Measurements from ENCODE around the gene MALAT1.

The MALAT1 gene

DNA sequence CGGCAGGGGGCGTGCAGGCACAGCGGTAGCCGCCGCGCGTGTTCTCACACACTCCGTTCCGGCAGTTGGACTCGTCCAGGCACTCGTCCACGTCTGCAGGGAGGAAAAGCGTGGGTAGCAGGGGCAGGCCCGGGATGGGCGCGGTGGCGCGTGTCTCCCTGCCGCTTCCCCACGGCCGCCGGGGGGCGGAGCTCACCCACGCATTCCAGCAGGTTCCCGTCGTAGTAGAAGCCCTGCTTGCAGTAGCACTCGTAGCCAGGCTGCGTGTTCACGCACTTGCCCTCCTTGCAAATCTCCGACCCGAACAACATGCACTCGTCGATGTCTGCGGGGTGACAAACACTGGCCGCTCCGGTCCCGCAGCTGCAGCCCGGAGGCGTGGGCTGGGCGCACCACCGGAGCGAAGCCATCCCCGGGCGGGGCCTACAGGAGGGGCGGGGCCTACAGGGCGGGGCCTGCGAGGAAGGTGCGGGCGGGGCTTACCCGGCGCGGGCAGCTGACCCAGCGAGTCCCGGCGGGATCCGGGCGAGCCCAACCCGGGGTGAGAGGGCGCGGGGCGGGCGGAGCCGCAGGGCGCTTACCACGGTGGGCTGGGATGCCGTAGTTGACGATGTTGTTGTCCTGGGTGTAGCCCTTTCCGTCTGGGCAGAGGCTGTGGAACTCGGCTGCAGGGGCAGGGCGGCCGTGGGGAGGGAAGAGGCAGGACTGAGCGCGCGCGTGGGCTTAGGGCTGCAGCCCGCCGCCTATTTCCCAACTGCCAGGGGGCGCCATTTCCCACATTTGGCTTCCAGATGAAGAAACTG lies 41.6 kb downstream of the MALAT1 start:
- peak; percentile 80 for DNase-seq

- DNase-seq = no peak
These were observed 42.5 kb downstream of the MALAT1 start for GRCh38 chr11:65541093-65541982.

GRCh38 chr11:65542738-65543390 lies 44.0 kb downstream of the MALAT1 start:
- DNase-seq = no peak

DNA sequence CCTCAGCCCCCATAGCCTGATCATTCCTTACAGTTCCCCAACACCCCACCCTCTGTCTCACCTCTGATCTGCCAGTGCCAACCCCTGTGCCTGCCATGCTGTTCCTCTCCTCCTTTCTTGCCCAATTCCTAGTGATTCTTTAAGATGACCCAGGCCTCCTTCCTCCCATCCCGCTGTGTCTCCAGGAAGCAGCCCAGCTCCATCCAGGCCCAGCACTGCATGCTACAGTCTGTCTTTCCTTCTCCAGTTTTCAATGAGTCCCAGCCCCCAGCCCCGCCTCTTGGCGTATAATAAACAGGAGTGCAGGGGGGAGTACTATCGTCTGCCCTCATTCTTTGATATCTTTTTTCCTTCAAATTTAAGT lies 47.0 kb downstream of the MALAT1 start:
- DNase-seq = no peak

DNA sequence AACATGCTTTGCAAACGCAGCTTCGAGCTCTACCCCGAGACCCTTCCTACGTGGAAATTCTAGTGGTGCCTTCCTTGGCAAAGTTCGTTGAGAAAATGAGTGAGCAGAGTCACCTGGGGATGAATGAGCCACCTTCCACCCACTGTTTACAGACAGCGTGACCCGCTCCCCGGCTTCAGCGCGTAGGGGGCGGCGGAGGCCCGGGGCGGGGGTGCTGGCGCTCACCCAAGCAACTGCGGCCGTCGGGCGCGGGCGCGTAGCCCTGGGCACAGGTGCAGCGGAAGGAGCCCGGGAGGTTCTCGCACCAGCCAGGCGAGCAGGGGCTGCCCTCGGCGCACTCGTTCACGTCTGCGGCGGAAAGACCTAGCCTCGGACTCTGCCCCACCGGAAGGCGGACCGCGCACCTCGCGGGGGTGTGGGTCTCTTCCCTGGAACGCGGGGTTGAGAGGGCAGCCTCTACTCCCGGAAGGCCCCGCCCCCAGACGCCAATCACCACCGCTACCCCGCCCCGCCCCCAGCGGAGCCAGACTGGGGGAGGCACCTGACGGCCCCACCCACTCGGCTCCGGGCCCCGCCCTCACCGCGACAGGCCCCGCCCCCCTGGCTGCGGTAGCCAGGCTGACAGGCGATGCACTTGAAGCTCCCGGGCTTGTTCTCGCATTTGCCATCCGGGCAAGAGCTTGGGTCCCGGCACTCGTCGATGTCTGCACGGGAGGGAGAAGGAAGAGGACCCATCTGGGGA lies 47.5 kb downstream of the MALAT1 start:
- DNase-seq = peak; percentile 64

DNA sequence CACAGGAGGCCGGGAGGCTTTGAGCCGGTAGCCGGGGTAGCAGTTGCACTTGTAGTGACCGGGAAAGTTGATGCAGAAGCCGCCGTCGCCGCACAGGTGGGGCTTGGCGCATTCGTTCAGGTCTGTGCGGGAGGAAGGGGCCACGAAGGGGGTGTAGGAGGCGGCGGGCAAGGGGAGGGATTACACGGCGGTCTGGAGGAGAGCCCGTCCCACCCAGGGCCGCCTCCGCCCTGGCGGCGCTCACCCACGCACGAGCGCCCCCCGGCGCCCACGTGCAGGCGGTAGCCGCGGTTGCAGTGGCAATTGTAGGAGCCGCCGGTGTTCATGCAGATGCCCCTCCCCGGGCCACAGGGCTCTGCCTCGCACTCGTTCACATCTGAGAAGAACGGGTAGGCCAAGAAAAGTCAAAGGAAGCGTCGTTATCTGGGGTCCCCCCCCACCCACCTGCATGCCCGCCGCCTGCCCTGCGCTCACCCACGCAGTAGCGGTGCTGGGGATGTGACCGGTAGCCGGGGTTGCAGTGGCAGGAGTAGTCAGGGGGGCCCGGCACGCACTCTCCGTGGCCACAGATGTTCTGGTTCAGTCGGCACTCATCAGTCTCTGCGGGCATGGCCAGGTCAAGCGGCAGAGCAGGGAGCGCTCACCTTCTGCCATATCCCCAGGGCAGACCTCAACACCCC lies 48.7 kb downstream of the MALAT1 start:
- DNase-seq = no peak

DNA sequence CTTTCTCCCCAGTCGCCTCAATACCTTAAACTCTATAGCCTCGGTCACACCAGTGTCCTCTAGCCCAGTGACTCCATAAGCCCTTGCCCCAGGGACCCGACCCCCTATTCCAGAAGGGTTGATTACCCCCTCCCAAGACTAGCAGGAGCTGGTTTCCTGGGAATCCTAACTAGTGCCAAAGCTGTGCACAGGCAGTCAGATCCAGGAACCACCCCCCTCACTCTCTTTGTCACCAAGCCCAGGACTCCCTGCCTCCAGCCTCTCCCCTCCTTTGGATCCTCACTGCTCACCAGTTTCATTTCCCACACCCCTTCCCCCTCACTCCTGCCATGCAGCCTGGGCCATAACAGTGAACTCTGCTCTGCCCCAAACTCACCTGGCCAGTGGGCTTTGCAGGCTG lies 49.5 kb downstream of the MALAT1 start:
- no peak for DNase-seq

DNA sequence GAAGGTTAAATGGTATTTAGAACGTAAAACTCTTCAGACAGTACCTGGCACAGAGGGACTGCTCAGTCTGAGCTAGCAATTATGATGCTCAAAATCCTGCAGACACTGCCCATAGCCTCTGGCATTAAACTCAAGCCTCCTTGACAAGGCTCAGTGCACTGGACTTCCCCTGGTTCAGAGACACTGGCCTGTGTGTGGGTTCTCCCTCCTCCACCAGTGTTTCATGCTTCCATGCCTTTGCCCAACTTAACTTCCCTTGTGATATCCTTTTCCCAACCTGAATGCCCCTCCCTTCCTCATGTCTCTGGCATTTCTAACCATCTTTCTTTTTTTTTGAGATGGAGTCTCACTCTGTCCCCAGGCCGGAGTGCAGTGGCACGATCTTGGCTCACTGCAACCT lies 50.3 kb downstream of the MALAT1 start:
- no peak for DNase-seq

- peak; percentile 59 for DNase-seq
These were observed 52.9 kb downstream of the MALAT1 start for GRCh38 chr11:65551572-65552387.

DNA sequence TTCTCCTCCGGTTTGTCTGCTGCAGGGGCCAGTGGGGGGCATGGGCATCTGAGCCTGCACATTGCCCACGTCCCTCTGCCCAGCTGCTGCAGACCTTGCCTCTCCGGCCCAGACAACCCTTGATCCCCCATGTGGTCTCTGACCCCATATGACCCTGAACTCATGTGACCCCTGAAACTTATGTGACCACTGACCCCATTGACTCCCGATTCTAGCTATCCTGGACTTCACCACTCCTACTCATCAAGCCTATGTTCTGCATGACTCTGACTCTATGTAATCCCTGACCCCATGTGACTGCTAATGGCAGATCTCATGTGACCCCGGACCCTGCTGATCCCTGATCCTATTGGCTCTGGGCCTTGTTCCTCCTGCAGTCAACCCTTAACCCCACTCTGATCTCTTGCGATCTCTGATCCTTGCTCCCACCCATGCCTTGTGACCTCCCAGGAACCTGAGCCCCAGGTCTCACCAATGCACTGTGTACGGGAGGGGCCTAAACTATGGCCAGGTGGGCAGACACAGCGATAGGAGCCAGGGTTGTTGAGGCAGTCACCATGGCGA lies 53.6 kb downstream of the MALAT1 start:
- DNase-seq = no peak

DNA sequence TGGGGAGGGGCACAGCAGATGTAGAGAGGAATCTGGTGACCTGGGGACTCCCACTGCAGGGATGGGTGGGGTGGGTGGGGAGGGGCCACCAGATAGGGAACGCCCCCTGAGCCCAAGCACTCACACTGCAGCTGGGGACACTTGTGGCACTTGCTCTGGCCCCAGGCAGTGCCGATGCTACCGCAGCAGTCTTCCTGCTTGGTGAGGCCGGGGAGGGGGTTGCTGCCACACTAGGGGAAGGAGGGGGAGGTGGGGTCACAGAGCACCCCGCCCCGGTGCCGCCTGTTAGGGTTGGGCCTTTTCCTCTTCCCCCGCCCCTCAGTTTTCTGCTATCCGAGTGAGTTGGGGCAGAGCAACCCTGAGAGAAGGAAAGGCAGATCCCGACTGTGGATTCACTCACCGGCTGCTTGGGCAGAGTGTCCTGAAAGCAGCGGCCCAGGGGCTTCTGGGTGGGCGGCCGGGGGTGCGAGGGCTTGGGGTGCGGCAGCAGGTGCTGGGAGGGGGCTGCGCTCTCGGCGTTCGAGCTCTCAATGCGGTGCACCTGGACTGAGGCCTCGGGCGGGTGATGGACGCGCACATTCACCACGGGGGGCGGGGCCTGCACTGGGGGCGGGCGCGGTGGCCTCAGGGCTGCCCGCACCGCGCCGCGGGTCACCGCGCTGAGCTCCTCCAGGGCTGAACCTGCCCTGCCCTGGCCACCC lies 54.6 kb downstream of the MALAT1 start:
- DNase-seq = peak; percentile 59

DNA sequence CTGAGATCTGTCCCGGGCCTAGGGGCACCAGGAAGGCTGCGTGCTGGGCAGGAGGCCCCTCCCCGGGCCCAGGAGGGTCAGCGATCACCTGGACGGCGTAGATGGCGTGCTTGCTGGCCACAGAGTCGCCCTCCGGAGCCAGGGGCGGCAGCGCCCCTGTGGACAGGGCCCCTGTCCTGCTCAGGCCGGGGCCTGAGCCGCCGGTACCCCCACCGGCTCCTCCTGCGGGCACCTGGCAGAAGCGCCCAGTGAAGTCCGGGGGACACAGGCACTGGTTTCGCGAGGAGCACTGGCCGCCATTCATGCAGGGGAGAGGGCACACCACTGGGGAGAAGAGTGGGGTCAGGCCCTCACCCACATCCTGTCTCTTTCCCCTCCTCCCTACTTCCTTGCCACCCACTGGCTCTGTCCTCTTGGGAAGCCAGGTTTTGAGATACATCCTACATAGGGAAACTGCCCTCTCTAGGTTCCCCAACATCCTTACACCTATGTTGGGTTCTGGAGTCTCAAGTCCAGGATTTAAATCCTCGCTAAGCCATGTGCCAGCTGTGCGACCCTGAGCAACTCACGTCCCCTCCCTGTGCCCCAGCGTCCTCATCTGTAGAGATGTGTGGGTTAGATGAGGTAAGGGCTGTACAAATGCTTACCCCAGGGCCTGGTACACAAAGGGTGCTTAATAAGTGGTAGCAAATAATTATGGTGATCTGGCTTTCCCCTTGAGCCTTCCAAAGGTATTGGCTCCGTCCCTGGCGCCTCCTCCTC lies 55.4 kb downstream of the MALAT1 start:
- DNase-seq = no peak

DNA sequence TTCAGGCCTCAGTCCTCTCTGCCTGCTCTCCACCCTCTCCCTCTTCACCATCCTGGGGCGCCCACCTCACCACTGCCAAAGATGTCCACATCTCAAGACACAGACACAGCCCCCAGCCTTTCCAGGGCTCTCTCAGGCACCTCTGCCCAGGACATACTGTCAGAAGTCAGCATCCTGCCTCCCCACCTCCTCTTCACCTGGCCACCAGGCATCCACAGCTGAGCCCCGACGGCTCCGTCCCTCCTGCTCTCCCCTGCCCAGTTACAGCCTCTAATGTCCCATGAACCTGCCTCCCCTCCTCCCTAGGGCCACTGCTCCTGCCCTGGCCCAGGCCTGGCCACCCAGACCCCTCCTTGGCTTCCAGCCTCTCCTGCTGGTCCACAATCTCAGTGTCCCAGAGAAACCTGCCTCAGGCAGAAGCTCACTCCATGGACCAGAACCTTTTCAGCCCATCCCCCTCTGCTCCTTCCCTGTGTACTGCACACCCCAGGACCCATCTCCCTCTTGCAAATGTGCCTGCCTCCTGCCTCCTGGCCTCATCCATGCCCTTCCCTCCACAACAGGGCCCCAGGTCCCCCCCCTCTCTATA lies 56.1 kb downstream of the MALAT1 start:
- DNase-seq = no peak

DNA sequence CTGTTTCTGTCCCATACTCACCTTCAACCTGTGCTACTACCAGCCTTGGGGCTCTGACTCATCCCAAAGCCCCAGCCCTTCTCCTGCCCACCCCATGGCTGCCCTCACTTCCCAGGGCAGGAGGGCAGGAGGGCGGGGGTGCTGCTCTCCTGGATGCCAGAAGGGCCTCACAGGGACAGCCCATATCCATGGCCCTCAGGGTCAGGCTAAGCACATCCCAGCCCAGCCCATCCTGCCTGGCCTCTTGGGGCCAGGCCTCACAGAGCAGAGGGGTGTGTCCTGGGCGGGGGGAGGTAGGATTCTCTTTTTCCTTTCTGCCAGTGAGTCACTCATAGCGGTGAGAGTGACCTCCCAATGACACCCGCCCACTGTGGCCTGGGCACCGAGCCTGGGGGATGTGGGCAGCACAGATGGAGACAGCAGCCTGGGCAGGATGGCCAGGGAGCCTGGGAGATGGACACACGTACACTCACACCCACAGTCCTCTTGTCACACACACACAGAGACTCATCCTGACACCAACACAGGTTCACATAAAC lies 56.9 kb downstream of the MALAT1 start:
- peak; percentile 78 for DNase-seq

Data from MV-4-11 (cell line).